A549 (cell line): ENCODE data around the gene TSPAN4. TPM values are rescaled to one million over a fixed set of nuclear protein-coding genes. Genes with fewer than 3 reads are reported as not detected.

Experiments used
- ATAC-seq, 2 experiments: fragments of 200-7000 bp in 1 of 2; fragments of >200 bp in 1 of 2; cut with Nextera tagmentation in 1 of 2; cut with Tn5 transposase in 1 of 2; 3 replicates each; pipeline versions ENCODE4 v1.8.0 to v1.9.1; 2018 to 2020; ENCODE audit warnings: mild to moderate bottlenecking in 1 of 2, moderate library complexity in 1 of 2
- CTCF ChIA-PET: fragments of 300-600 bp; sonication (Branson Sonifier 250); formaldehyde crosslinking; extraction: SDS; loops from one replicate; lab custom pipeline; 2021; ENCODE audit warnings: antibody characterized with exemption, inconsistent platforms; lab: Yijun Ruan, JAX
- POLR2A ChIA-PET: fragments of 350-600 bp; formaldehyde crosslinking; extraction: SDS; loops from one replicate; lab custom pipeline; 2021; ENCODE audit warnings: antibody characterized with exemption, inconsistent platforms; lab: Yijun Ruan, JAX
- DNase-seq, 2 experiments: peaks; one replicate each; pipeline versions ENCODE4 v3.0.0 to v3.0.0-alpha.2; 2011 to 2016; ENCODE audit warnings: low read depth in 1 of 2, low spot score in 1 of 2
- FAIRE-seq: peaks from 2 replicates; lab custom pipeline; 2011; peaks lifted over from hg19 to GRCh38; lab: Jason Lieb, UNC
- H3K27ac ChIP-seq, 2 experiments: fragments of >200 bp; sonication (Bioruptor Twin); formaldehyde crosslinking; 3 replicates each; pipeline ENCODE4 v1.5.1; 2016 to 2017
- H3K4me1 ChIP-seq: fragments of >200 bp; sonication (Bioruptor Twin); formaldehyde crosslinking; 3 replicates; pipeline ENCODE4 v1.6.1; 2016
- H3K4me2 ChIP-seq: fragments of >200 bp; sonication (Bioruptor Twin); formaldehyde crosslinking; 3 replicates; pipeline ENCODE4 v1.6.1; 2016
- H3K4me3 ChIP-seq: fragments of >200 bp; sonication (Bioruptor Twin); formaldehyde crosslinking; 3 replicates; pipeline ENCODE4 v1.5.1; 2016
- H3K9me3 ChIP-seq: fragments of >200 bp; sonication (Bioruptor Twin); formaldehyde crosslinking; 3 replicates; pipeline ENCODE4 v1.6.1; 2016
- BHLHE40 ChIP-seq: IDR thresholded peaks from 2 replicates; pipeline ENCODE4 v1.6.1; 2012; ENCODE audit warnings: low read depth, low read length, inconsistent platforms
- CBX2 ChIP-seq: fragments of 200-600 bp; sonication (generic); IDR thresholded peaks from 2 replicates; pipeline ENCODE4 v1.6.1; 2016; ENCODE audit warnings: low read depth, mild to moderate bottlenecking, borderline replicate concordance
- CHD4 ChIP-seq: fragments of 200-600 bp; sonication (generic); IDR thresholded peaks from 2 replicates; pipeline ENCODE4 v1.6.1; 2016; ENCODE audit warnings: antibody characterized with exemption, mild to moderate bottlenecking, borderline replicate concordance
- CTCF ChIP-seq: fragments of >200 bp; sonication (Bioruptor Twin); formaldehyde crosslinking; IDR thresholded peaks from 3 replicates; pipeline ENCODE4 v1.5.1; 2016
- E2F6 ChIP-seq: IDR thresholded peaks from 2 replicates; pipeline ENCODE4 v1.6.1; 2012; ENCODE audit warnings: low read depth, borderline replicate concordance
- ESRRA ChIP-seq: fragments of 150-350 bp; IDR thresholded peaks from 2 replicates; pipeline ENCODE4 v1.6.1; 2014; ENCODE audit warnings: mild to moderate bottlenecking, low read length, borderline replicate concordance
- FOXS1 ChIP-seq: fragments of 250-450 bp; sonication (Bioruptor Pico); IDR thresholded peaks from 2 replicates; pipeline ENCODE4 v1.5.0; 2020; ENCODE audit warnings: mild to moderate bottlenecking, moderate library complexity
- GATA3 ChIP-seq: IDR thresholded peaks from 2 replicates; pipeline ENCODE4 v1.6.1; 2012; ENCODE audit warnings: borderline replicate concordance
- HES2 ChIP-seq: fragments of >200 bp; sonication (Bioruptor Twin); formaldehyde crosslinking; IDR thresholded peaks from 2 replicates; pipeline ENCODE4 v1.6.1; 2016
- KDM5A ChIP-seq: fragments of 200-600 bp; sonication (generic); IDR thresholded peaks from 2 replicates; pipeline ENCODE4 v1.6.1; 2016; ENCODE audit warnings: antibody characterized with exemption, mild to moderate bottlenecking
- MAZ ChIP-seq: fragments of 150-350 bp; IDR thresholded peaks from 2 replicates; pipeline ENCODE4 v1.6.1; 2014; ENCODE audit warnings: antibody characterized with exemption, low read depth, low read length, borderline replicate concordance
- MYC ChIP-seq: IDR thresholded peaks from 2 replicates; pipeline ENCODE4 v1.6.1; 2012; ENCODE audit warnings: mild to moderate bottlenecking, inconsistent platforms, low read length, improper control_type of control experiment, borderline replicate concordance
- PHF8 ChIP-seq: fragments of 200-600 bp; sonication (generic); IDR thresholded peaks from 2 replicates; pipeline ENCODE4 v1.6.1; 2016; ENCODE audit warnings: low read depth, mild to moderate bottlenecking, antibody characterized with exemption, moderate library complexity, borderline replicate concordance
- POLR2A ChIP-seq: IDR thresholded peaks from 2 replicates; pipeline ENCODE4 v1.6.1; 2012; ENCODE audit warnings: mild to moderate bottlenecking, low read length
- RNF2 ChIP-seq: fragments of 200-600 bp; sonication (generic); IDR thresholded peaks from 2 replicates; pipeline ENCODE4 v1.6.1; 2016; ENCODE audit warnings: low read depth, mild to moderate bottlenecking, antibody characterized with exemption, moderate library complexity, borderline replicate concordance
- TP53 ChIP-seq: fragments of 250-450 bp; sonication (Bioruptor Pico); IDR thresholded peaks from 2 replicates; pipeline ENCODE4 v1.5.0; 2021; ENCODE audit warnings: mild to moderate bottlenecking, moderate library complexity
- ZFP36 ChIP-seq: fragments of 450-650 bp; IDR thresholded peaks from 2 replicates; pipeline ENCODE4 v1.6.1; 2014; ENCODE audit warnings: borderline replicate concordance; ENCODE audit not compliant: partially characterized antibody
- ZSCAN20 ChIP-seq: fragments of 250-450 bp; sonication (Bioruptor Pico); IDR thresholded peaks from 2 replicates; pipeline ENCODE4 v1.8.0; 2022; ENCODE audit warnings: mild to moderate bottlenecking, moderate library complexity
- WGBS: methylation state at CpG from one replicate; pipeline ENCODE4 v1.1.6; 2017; ENCODE audit errors: missing lambda C conversion rate; 5-methylcytosine and 5-hydroxymethylcytosine counted together
- polyA plus RNA-seq, 4 experiments: library from polyadenylated mRNA; depleted of rRNA in 3 of 4; stranded (reverse); fragments of >200 nt; fragmentation: RNase III in 1 of 4; extraction: RNeasy Plus Mini Kit Qiagen cat#74134 plus additional on column Dnase treatment in 1 of 4; gene quantifications; 2 replicates in 3 of 4; 3 replicates in 1 of 4; pipeline ENCODE4 v1.2.3, GENCODE V29; 2011 to 2017
- small RNA-seq, 6 experiments: library from RNA; depleted of rRNA; stranded (forward); fragments of <200 nt; gene quantifications; one replicate each; pipeline ENCODE3, GENCODE V24; 2012
- TF ChIP-seq, protein P1 (sequence below): fragments of 250-450 bp; sonication (Bioruptor Pico); IDR thresholded peaks from 2 replicates; pipeline ENCODE4 v1.5.0; 2021; ENCODE audit warnings: mild to moderate bottlenecking, moderate library complexity, borderline replicate concordance

TSPAN4 gene
- polyA plus RNA-seq, 2 of the 4 experiments (the other 2 are of a cell fraction) = 83.5 to 145 TPM

GRCh38 chr11:914204-914603, 71.6 kb downstream of the TSPAN4 start:
- WGBS = 54% methylated on average over 5 of the region's 5 CpGs
- ATAC-seq (no peak), FAIRE-seq (no peak), DNase-seq (no peak)
- H3K4me2 ChIP-seq = no peak overlapping the region
- H3K4me1 ChIP-seq = peaks cover 12% of the 10 kb centered on the region
- CTCF ChIA-PET = interaction anchor here (2.1 to 3.4 kb wide), 2 partner anchors 11 to 137 kb away, joined by 7 to 18 read pairs; partner anchors contain the start of gene AP2A2
- no peaks in the 10 kb centered on the region for H3K9me3 ChIP-seq
- no peak overlapping the region for H3K27ac ChIP-seq
- H3K4me3 ChIP-seq = no peak overlapping the region
- POLR2A ChIA-PET = no interaction called here
- TF ChIP-seq BHLHE40 (no peak), CBX2 (no peak), GATA3 (no peak), CTCF (no peak), MYC (no peak), PHF8 (no peak)
- TF ChIP-seq, all 56 proteins: peak for 0

- H3K4me2 ChIP-seq = no peak overlapping the region
- POLR2A ChIA-PET = interaction anchor here (0.7 kb wide), 1 partner anchor 8 kb away, joined by 3 read pairs; no protein-coding TSS in a partner anchor
- CTCF ChIA-PET = interaction anchor here (2.1 to 3.4 kb wide), 2 partner anchors 10 to 136 kb away, joined by 7 to 18 read pairs; partner anchors contain the start of gene AP2A2
- FAIRE-seq = no peak
- H3K27ac ChIP-seq = no peak overlapping the region
- peaks cover 5% of the 10 kb centered on the region for H3K4me1 ChIP-seq
- WGBS = 80% methylated on average over 17 of the region's 21 CpGs
- H3K4me3 ChIP-seq = no peak overlapping the region
- DNase-seq = no peak
- H3K9me3 ChIP-seq = no peaks in the 10 kb centered on the region
- ATAC-seq = no peak
- TF ChIP-seq TP53 (CRISPR knock-in tag) (no peak), ZSCAN20 (no peak), FOXS1 (no peak), POLR2A (no peak), KDM5A (no peak), HES2 (no peak), RNF2 (no peak), ESRRA (no peak), E2F6 (no peak), ZFP36 (no peak), MAZ (no peak), CHD4 (no peak)
- TF ChIP-seq, protein P1, sequence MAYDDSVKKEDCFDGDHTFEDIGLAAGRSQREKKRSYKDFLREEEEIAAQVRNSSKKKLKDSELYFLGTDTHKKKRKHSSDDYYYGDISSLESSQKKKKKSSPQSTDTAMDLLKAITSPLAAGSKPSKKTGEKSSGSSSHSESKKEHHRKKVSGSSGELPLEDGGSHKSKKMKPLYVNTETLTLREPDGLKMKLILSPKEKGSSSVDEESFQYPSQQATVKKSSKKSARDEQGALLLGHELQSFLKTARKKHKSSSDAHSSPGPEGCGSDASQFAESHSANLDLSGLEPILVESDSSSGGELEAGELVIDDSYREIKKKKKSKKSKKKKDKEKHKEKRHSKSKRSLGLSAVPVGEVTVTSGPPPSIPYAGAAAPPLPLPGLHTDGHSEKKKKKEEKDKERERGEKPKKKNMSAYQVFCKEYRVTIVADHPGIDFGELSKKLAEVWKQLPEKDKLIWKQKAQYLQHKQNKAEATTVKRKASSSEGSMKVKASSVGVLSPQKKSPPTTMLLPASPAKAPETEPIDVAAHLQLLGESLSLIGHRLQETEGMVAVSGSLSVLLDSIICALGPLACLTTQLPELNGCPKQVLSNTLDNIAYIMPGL (CRISPR knock-in tag) = no peak
These were observed 72.3 kb downstream of the TSPAN4 start for GRCh38 chr11:914747-915501.

Small RNA genes lying within 50 kb of the gene (small RNA-seq; reads per million reads assigned to genes)
- gene SNORA52 = 0 reads per million in 6 experiments

Other genes with a start within 250 kb of the TSPAN4 start
- gene IRF7, start 226.9 kb upstream of the TSPAN4 start, polyA plus RNA-seq (2011; rRNA removed) = 2.0 TPM in 2 replicates
- 3.1 to 3.8 TPM (median 3.4 TPM) in 3 replicates for gene IRF7, start 226.9 kb upstream of the TSPAN4 start, polyA plus RNA-seq (2017; fragmentation: RNase III; extraction: RNeasy Plus Mini Kit Qiagen cat#74134 plus additional on column Dnase treatment)
- 0.12 and 0.26 TPM in 2 replicates for gene CDHR5, start 217.9 kb upstream of the TSPAN4 start, polyA plus RNA-seq (2011; rRNA removed)
- 0.07 to 0.08 TPM (median 0.07 TPM) in 3 replicates for gene CDHR5, start 217.9 kb upstream of the TSPAN4 start, polyA plus RNA-seq (2017; fragmentation: RNase III; extraction: RNeasy Plus Mini Kit Qiagen cat#74134 plus additional on column Dnase treatment)
- not detected in 2 replicates for gene SCT, start 215.7 kb upstream of the TSPAN4 start, polyA plus RNA-seq (2011; rRNA removed)
- gene SCT, start 215.7 kb upstream of the TSPAN4 start, polyA plus RNA-seq (2017; fragmentation: RNase III; extraction: RNeasy Plus Mini Kit Qiagen cat#74134 plus additional on column Dnase treatment) = not detected in 3 replicates
- not detected in 2 replicates for gene DRD4, start 205.6 kb upstream of the TSPAN4 start, polyA plus RNA-seq (2011; rRNA removed)
- 0.07 to 0.17 TPM in 2 of 3 replicates, not detected in the other for gene DRD4, start 205.6 kb upstream of the TSPAN4 start, polyA plus RNA-seq (2017; fragmentation: RNase III; extraction: RNeasy Plus Mini Kit Qiagen cat#74134 plus additional on column Dnase treatment)
- gene DEAF1, start 147.6 kb upstream of the TSPAN4 start, polyA plus RNA-seq (2011; rRNA removed) = 16.0 and 17.3 TPM in 2 replicates
- 23.5 to 25.8 TPM (median 24.0 TPM) in 3 replicates for gene DEAF1, start 147.6 kb upstream of the TSPAN4 start, polyA plus RNA-seq (2017; fragmentation: RNase III; extraction: RNeasy Plus Mini Kit Qiagen cat#74134 plus additional on column Dnase treatment)
- gene TMEM80, start 147.0 kb upstream of the TSPAN4 start, polyA plus RNA-seq (2011; rRNA removed) = 15.1 and 15.2 TPM in 2 replicates
- 10.2 to 11.2 TPM (median 10.8 TPM) in 3 replicates for gene TMEM80, start 147.0 kb upstream of the TSPAN4 start, polyA plus RNA-seq (2017; fragmentation: RNase III; extraction: RNeasy Plus Mini Kit Qiagen cat#74134 plus additional on column Dnase treatment)
- gene EPS8L2, start 136.6 kb upstream of the TSPAN4 start, polyA plus RNA-seq (2011; rRNA removed) = 60.7 and 69.9 TPM in 2 replicates
- 144 to 163 TPM (median 154 TPM) in 3 replicates for gene EPS8L2, start 136.6 kb upstream of the TSPAN4 start, polyA plus RNA-seq (2017; fragmentation: RNase III; extraction: RNeasy Plus Mini Kit Qiagen cat#74134 plus additional on column Dnase treatment)
- gene TALDO1, start 95.4 kb upstream of the TSPAN4 start, polyA plus RNA-seq (2011; rRNA removed) = 287 and 296 TPM in 2 replicates
- 386 to 392 TPM (median 391 TPM) in 3 replicates for gene TALDO1, start 95.4 kb upstream of the TSPAN4 start, polyA plus RNA-seq (2017; fragmentation: RNase III; extraction: RNeasy Plus Mini Kit Qiagen cat#74134 plus additional on column Dnase treatment)
- 14.5 and 16.8 TPM in 2 replicates for gene GATD1, start 65.4 kb upstream of the TSPAN4 start, polyA plus RNA-seq (2011; rRNA removed)
- gene GATD1, start 65.4 kb upstream of the TSPAN4 start, polyA plus RNA-seq (2017; fragmentation: RNase III; extraction: RNeasy Plus Mini Kit Qiagen cat#74134 plus additional on column Dnase treatment) = 41.9 to 43.5 TPM (median 43.1 TPM) in 3 replicates
- not detected in 2 replicates for gene CEND1, start 52.8 kb upstream of the TSPAN4 start, polyA plus RNA-seq (2011; rRNA removed)
- 1.0 to 1.3 TPM (median 1.0 TPM) in 3 replicates for gene CEND1, start 52.8 kb upstream of the TSPAN4 start, polyA plus RNA-seq (2017; fragmentation: RNase III; extraction: RNeasy Plus Mini Kit Qiagen cat#74134 plus additional on column Dnase treatment)
- 11.6 and 13.5 TPM in 2 replicates for gene SLC25A22, start 44.6 kb upstream of the TSPAN4 start, polyA plus RNA-seq (2011; rRNA removed)
- 18.7 to 21.8 TPM (median 19.5 TPM) in 3 replicates for gene SLC25A22, start 44.6 kb upstream of the TSPAN4 start, polyA plus RNA-seq (2017; fragmentation: RNase III; extraction: RNeasy Plus Mini Kit Qiagen cat#74134 plus additional on column Dnase treatment)
- 6.3 and 6.5 TPM in 2 replicates for gene PIDD1, start 37.6 kb upstream of the TSPAN4 start, polyA plus RNA-seq (2011; rRNA removed)
- 15.7 to 19.0 TPM (median 18.9 TPM) in 3 replicates for gene PIDD1, start 37.6 kb upstream of the TSPAN4 start, polyA plus RNA-seq (2017; fragmentation: RNase III; extraction: RNeasy Plus Mini Kit Qiagen cat#74134 plus additional on column Dnase treatment)
- 1,346 and 1,493 TPM in 2 replicates for gene RPLP2, start 32.9 kb upstream of the TSPAN4 start, polyA plus RNA-seq (2011; rRNA removed)
- gene RPLP2, start 32.9 kb upstream of the TSPAN4 start, polyA plus RNA-seq (2017; fragmentation: RNase III; extraction: RNeasy Plus Mini Kit Qiagen cat#74134 plus additional on column Dnase treatment) = 2,443 to 2,621 TPM (median 2,508 TPM) in 3 replicates
- 13.2 and 16.1 TPM in 2 replicates for gene PNPLA2, start 23.9 kb upstream of the TSPAN4 start, polyA plus RNA-seq (2011; rRNA removed)
- gene PNPLA2, start 23.9 kb upstream of the TSPAN4 start, polyA plus RNA-seq (2017; fragmentation: RNase III; extraction: RNeasy Plus Mini Kit Qiagen cat#74134 plus additional on column Dnase treatment) = 25.1 to 29.2 TPM (median 25.4 TPM) in 3 replicates
- 1.2 and 1.8 TPM in 2 replicates for gene CRACR2B, start 14.9 kb upstream of the TSPAN4 start, polyA plus RNA-seq (2011; rRNA removed)
- 3.0 to 3.3 TPM (median 3.1 TPM) in 3 replicates for gene CRACR2B, start 14.9 kb upstream of the TSPAN4 start, polyA plus RNA-seq (2017; fragmentation: RNase III; extraction: RNeasy Plus Mini Kit Qiagen cat#74134 plus additional on column Dnase treatment)
- gene CD151, start 9.9 kb upstream of the TSPAN4 start, polyA plus RNA-seq (2011; rRNA removed) = 409 and 523 TPM in 2 replicates
- gene CD151, start 9.9 kb upstream of the TSPAN4 start, polyA plus RNA-seq (2017; fragmentation: RNase III; extraction: RNeasy Plus Mini Kit Qiagen cat#74134 plus additional on column Dnase treatment) = 649 to 701 TPM (median 695 TPM) in 3 replicates
- gene POLR2L, start 323 bp upstream of the TSPAN4 start, polyA plus RNA-seq (2011; rRNA removed) = 140 and 197 TPM in 2 replicates
- gene POLR2L, start 323 bp upstream of the TSPAN4 start, polyA plus RNA-seq (2017; fragmentation: RNase III; extraction: RNeasy Plus Mini Kit Qiagen cat#74134 plus additional on column Dnase treatment) = 773 to 868 TPM (median 807 TPM) in 3 replicates
- 53.8 and 58.4 TPM in 2 replicates for gene CHID1, start 68.0 kb downstream of the TSPAN4 start, polyA plus RNA-seq (2011; rRNA removed)
- 70.5 to 74.4 TPM (median 70.6 TPM) in 3 replicates for gene CHID1, start 68.0 kb downstream of the TSPAN4 start, polyA plus RNA-seq (2017; fragmentation: RNase III; extraction: RNeasy Plus Mini Kit Qiagen cat#74134 plus additional on column Dnase treatment)
- gene AP2A2, start 83.0 kb downstream of the TSPAN4 start, polyA plus RNA-seq (2011; rRNA removed) = 60.4 and 72.6 TPM in 2 replicates
- 39.4 to 45.7 TPM (median 41.3 TPM) in 3 replicates for gene AP2A2, start 83.0 kb downstream of the TSPAN4 start, polyA plus RNA-seq (2017; fragmentation: RNase III; extraction: RNeasy Plus Mini Kit Qiagen cat#74134 plus additional on column Dnase treatment)
- not detected in 2 replicates for gene MUC6, start 193.9 kb downstream of the TSPAN4 start, polyA plus RNA-seq (2011; rRNA removed)
- gene MUC6, start 193.9 kb downstream of the TSPAN4 start, polyA plus RNA-seq (2017; fragmentation: RNase III; extraction: RNeasy Plus Mini Kit Qiagen cat#74134 plus additional on column Dnase treatment) = not detected in 3 replicates
- gene MUC2, start 232.0 kb downstream of the TSPAN4 start, polyA plus RNA-seq (2011; rRNA removed) = 0.01 and 0.04 TPM in 2 replicates
- 0.03 TPM in 3 replicates for gene MUC2, start 232.0 kb downstream of the TSPAN4 start, polyA plus RNA-seq (2017; fragmentation: RNase III; extraction: RNeasy Plus Mini Kit Qiagen cat#74134 plus additional on column Dnase treatment)